ENCODE measurements around the gene MTMR12.

MTMR12 gene

GRCh38 chr5:32233220-32233695 is 79.5 kb downstream of the MTMR12 start:
- no peak overlapping the region for H4K91ac ChIP-seq (ENCODE audit: low read depth, low read length, poor library complexity)
- H3K27ac ChIP-seq (replicated peaks; ENCODE audit: low read length) = no peak overlapping the region
- no peak overlapping the region for H2AFZ ChIP-seq (ENCODE audit: low read length)
- H2BK5ac ChIP-seq (ENCODE audit: low read length) = no peak overlapping the region
- no peaks in the 10 kb centered on the region for H3K27me3 ChIP-seq (ENCODE audit: control insufficient read depth in 3 of 3, insufficient read depth in 3 of 3, low read depth in 1 of 3, low read length in 3 of 3)
- no peak overlapping the region for H2BK15ac ChIP-seq (ENCODE audit: low read length)
- no peak overlapping the region for H2BK12ac ChIP-seq (ENCODE audit: low read length)
- no peak overlapping the region for H3K14ac ChIP-seq (ENCODE audit: low read length)
- H3K4ac ChIP-seq (ENCODE audit: low read length) = no peak overlapping the region
- no peak overlapping the region for H3K4me2 ChIP-seq (ENCODE audit: insufficient read depth, low read length, poor library complexity, severe bottlenecking)
- no peak for DNase-seq (ENCODE audit: low spot score)
- H4K8ac ChIP-seq (ENCODE audit: low read depth, low read length) = no peak overlapping the region
- H3K18ac ChIP-seq (ENCODE audit: low read length) = no peak overlapping the region
- no peak overlapping the region for H3K9ac ChIP-seq (ENCODE audit: low read depth, low read length, poor library complexity)
- WGBS, 2 donors (ENCODE audit: extremely low coverage in 2 of 2, insufficient read length in 2 of 2, insufficient replicate concordance in 1 of 2) = no CpG with 5 or more reads among the region's 3 CpGs
- no peak overlapping the region for H2AK5ac ChIP-seq (ENCODE audit: low read depth, low read length)
- H3K36me3 ChIP-seq (replicated peaks in 1 of 2; ENCODE audit: control insufficient read depth in 2 of 2, insufficient read depth in 2 of 2, low read length in 2 of 2) = peaks cover 15 to 91% of the 10 kb centered on the region in 2 donors
- H3K9me3 ChIP-seq (replicated peaks in 1 of 2; ENCODE audit: control insufficient read depth in 2 of 2, insufficient read depth in 1 of 2, low read depth in 1 of 2, low read length in 2 of 2) = no peaks in the 10 kb centered on the region
- no peaks in the 10 kb centered on the region for H3K4me1 ChIP-seq (ENCODE audit: control insufficient read depth in 2 of 2, insufficient read depth in 1 of 2, low read depth in 1 of 2, low read length in 2 of 2)
- no peak overlapping the region for H3K23ac ChIP-seq (ENCODE audit: low read depth, low read length, poor library complexity)
- H3K79me1 ChIP-seq (ENCODE audit: low read depth, low read length) = no peaks in the 10 kb centered on the region
- H2BK120ac ChIP-seq (ENCODE audit: low read depth, low read length) = no peak overlapping the region
- no peak overlapping the region for H3K4me3 ChIP-seq (ENCODE audit: low read length in 2 of 2)

- DNase-seq (ENCODE audit: low spot score) = peak; percentile 46
- H3K9ac ChIP-seq (ENCODE audit: low read depth, low read length, poor library complexity) = no peak overlapping the region
- H3K36me3 ChIP-seq (replicated peaks in 1 of 2; ENCODE audit: control insufficient read depth in 2 of 2, insufficient read depth in 2 of 2, low read length in 2 of 2) = peaks cover 15 to 91% of the 10 kb centered on the region in 2 donors
- no peak overlapping the region for H2BK15ac ChIP-seq (ENCODE audit: low read length)
- H3K9me3 ChIP-seq (replicated peaks in 1 of 2; ENCODE audit: control insufficient read depth in 2 of 2, insufficient read depth in 1 of 2, low read depth in 1 of 2, low read length in 2 of 2) = no peaks in the 10 kb centered on the region
- H3K79me1 ChIP-seq (ENCODE audit: low read depth, low read length) = no peaks in the 10 kb centered on the region
- no peaks in the 10 kb centered on the region for H3K27me3 ChIP-seq (ENCODE audit: control insufficient read depth in 3 of 3, insufficient read depth in 3 of 3, low read depth in 1 of 3, low read length in 3 of 3)
- H2AK5ac ChIP-seq (ENCODE audit: low read depth, low read length) = no peak overlapping the region
- H3K4me2 ChIP-seq (ENCODE audit: insufficient read depth, low read length, poor library complexity, severe bottlenecking) = no peak overlapping the region
- H2BK5ac ChIP-seq (ENCODE audit: low read length) = no peak overlapping the region
- no peak overlapping the region for H3K4ac ChIP-seq (ENCODE audit: low read length)
- no peak overlapping the region for H3K4me3 ChIP-seq (ENCODE audit: low read length in 2 of 2)
- H3K23ac ChIP-seq (ENCODE audit: low read depth, low read length, poor library complexity) = no peak overlapping the region
- WGBS, 2 donors (ENCODE audit: extremely low coverage in 2 of 2, insufficient read length in 2 of 2, insufficient replicate concordance in 1 of 2) = no CpG with 5 or more reads among the region's 11 CpGs
- H2BK12ac ChIP-seq (ENCODE audit: low read length) = no peak overlapping the region
- H3K18ac ChIP-seq (ENCODE audit: low read length) = no peak overlapping the region
- no peak overlapping the region for H3K14ac ChIP-seq (ENCODE audit: low read length)
- no peak overlapping the region for H4K91ac ChIP-seq (ENCODE audit: low read depth, low read length, poor library complexity)
- no peak overlapping the region for H3K27ac ChIP-seq (replicated peaks; ENCODE audit: low read length)
- no peaks in the 10 kb centered on the region for H3K4me1 ChIP-seq (ENCODE audit: control insufficient read depth in 2 of 2, insufficient read depth in 1 of 2, low read depth in 1 of 2, low read length in 2 of 2)
- H4K8ac ChIP-seq (ENCODE audit: low read depth, low read length) = no peak overlapping the region
- no peak overlapping the region for H2AFZ ChIP-seq (ENCODE audit: low read length)
- no peak overlapping the region for H2BK120ac ChIP-seq (ENCODE audit: low read depth, low read length)
These were observed 80.1 kb downstream of the MTMR12 start for GRCh38 chr5:32232441-32233219.

- no peak overlapping the region for H2BK5ac ChIP-seq (ENCODE audit: low read length)
- H3K14ac ChIP-seq (ENCODE audit: low read length) = no peak overlapping the region
- no peak overlapping the region for H2AFZ ChIP-seq (ENCODE audit: low read length)
- no peak overlapping the region for H3K23ac ChIP-seq (ENCODE audit: low read depth, low read length, poor library complexity)
- no peak overlapping the region for H4K8ac ChIP-seq (ENCODE audit: low read depth, low read length)
- H2BK120ac ChIP-seq (ENCODE audit: low read depth, low read length) = no peak overlapping the region
- no peaks in the 10 kb centered on the region for H3K9me3 ChIP-seq (replicated peaks in 1 of 2; ENCODE audit: control insufficient read depth in 2 of 2, insufficient read depth in 1 of 2, low read depth in 1 of 2, low read length in 2 of 2)
- H3K18ac ChIP-seq (ENCODE audit: low read length) = no peak overlapping the region
- no peak overlapping the region for H2BK15ac ChIP-seq (ENCODE audit: low read length)
- no peaks in the 10 kb centered on the region for H3K27me3 ChIP-seq (ENCODE audit: control insufficient read depth in 3 of 3, insufficient read depth in 3 of 3, low read depth in 1 of 3, low read length in 3 of 3)
- no peak overlapping the region for H3K4ac ChIP-seq (ENCODE audit: low read length)
- H3K79me1 ChIP-seq (ENCODE audit: low read depth, low read length) = no peaks in the 10 kb centered on the region
- no peak overlapping the region for H2BK12ac ChIP-seq (ENCODE audit: low read length)
- no peak overlapping the region for H3K27ac ChIP-seq (replicated peaks; ENCODE audit: low read length)
- no peaks in the 10 kb centered on the region for H3K4me1 ChIP-seq (ENCODE audit: control insufficient read depth in 2 of 2, insufficient read depth in 1 of 2, low read depth in 1 of 2, low read length in 2 of 2)
- no peak overlapping the region for H4K91ac ChIP-seq (ENCODE audit: low read depth, low read length, poor library complexity)
- H3K4me3 ChIP-seq (ENCODE audit: low read length in 2 of 2) = no peak overlapping the region
- H3K36me3 ChIP-seq (replicated peaks in 1 of 2; ENCODE audit: control insufficient read depth in 2 of 2, insufficient read depth in 2 of 2, low read length in 2 of 2) = peaks cover 12 to 91% of the 10 kb centered on the region in 2 donors
- H3K9ac ChIP-seq (ENCODE audit: low read depth, low read length, poor library complexity) = no peak overlapping the region
- WGBS, 2 donors (ENCODE audit: extremely low coverage in 2 of 2, insufficient read length in 2 of 2, insufficient replicate concordance in 1 of 2) = no CpG with 5 or more reads among the region's 8 CpGs
- no peak overlapping the region for H3K4me2 ChIP-seq (ENCODE audit: insufficient read depth, low read length, poor library complexity, severe bottlenecking)
- H2AK5ac ChIP-seq (ENCODE audit: low read depth, low read length) = peak overlapping the region; percentile 34
- DNase-seq (ENCODE audit: low spot score) = no peak
These were observed 80.8 kb downstream of the MTMR12 start for GRCh38 chr5:32231929-32232328.

- Histone ChIP-seq H3K4ac (ENCODE audit: low read length) (no peak overlapping the region), H3K4me3 (ENCODE audit: low read length in 2 of 2) (no peak overlapping the region)
These were observed 81.5 kb downstream of the MTMR12 start for GRCh38 chr5:32231241-32231640.

More at GRCh38 chr5:32231241-32231640, 81.5 kb downstream of the MTMR12 start:
- Histone ChIP-seq H3K27ac (replicated peaks; ENCODE audit: low read length) (no peak overlapping the region), H3K4me2 (ENCODE audit: insufficient read depth, low read length, poor library complexity, severe bottlenecking) (no peak overlapping the region), H3K18ac (ENCODE audit: low read length) (no peak overlapping the region), H2BK5ac (ENCODE audit: low read length) (no peak overlapping the region), H4K91ac (ENCODE audit: low read depth, low read length, poor library complexity) (no peak overlapping the region), H2AK5ac (ENCODE audit: low read depth, low read length) (no peak overlapping the region), H2BK12ac (ENCODE audit: low read length) (no peak overlapping the region), H3K36me3 (replicated peaks in 1 of 2; ENCODE audit: control insufficient read depth in 2 of 2, insufficient read depth in 2 of 2, low read length in 2 of 2) (peaks cover 10 to 89% of the 10 kb centered on the region in 2 donors), H3K9ac (ENCODE audit: low read depth, low read length, poor library complexity) (no peak overlapping the region), H3K9me3 (replicated peaks in 1 of 2; ENCODE audit: control insufficient read depth in 2 of 2, insufficient read depth in 1 of 2, low read depth in 1 of 2, low read length in 2 of 2) (no peaks in the 10 kb centered on the region), H4K8ac (ENCODE audit: low read depth, low read length) (no peak overlapping the region), H2BK15ac (ENCODE audit: low read length) (no peak overlapping the region), H3K79me1 (ENCODE audit: low read depth, low read length) (no peaks in the 10 kb centered on the region), H3K14ac (ENCODE audit: low read length) (no peak overlapping the region), H2AFZ (ENCODE audit: low read length) (no peak overlapping the region), H3K27me3 (ENCODE audit: control insufficient read depth in 3 of 3, insufficient read depth in 3 of 3, low read depth in 1 of 3, low read length in 3 of 3) (no peaks in the 10 kb centered on the region), H3K23ac (ENCODE audit: low read depth, low read length, poor library complexity) (no peak overlapping the region), H2BK120ac (ENCODE audit: low read depth, low read length) (no peak overlapping the region), H3K4me1 (ENCODE audit: control insufficient read depth in 2 of 2, insufficient read depth in 1 of 2, low read depth in 1 of 2, low read length in 2 of 2) (no peaks in the 10 kb centered on the region)
- no CpG with 5 or more reads among the region's 6 CpGs for WGBS, 2 donors (ENCODE audit: extremely low coverage in 2 of 2, insufficient read length in 2 of 2, insufficient replicate concordance in 1 of 2)
- no peak for DNase-seq (ENCODE audit: low spot score)

Data from neuronal stem cell (in vitro differentiated cells).